Keratinocyte (primary cell): ENCODE measurements around the gene NLRP8. TPM values are rescaled to one million over a fixed set of nuclear protein-coding genes. Genes with fewer than 3 reads are reported as not detected.
"Not testable (repeated sequence)": the region's sequence is repeated elsewhere in the genome, so short reads cannot be mapped to it uniquely, and the experiment has no call there.

Experiments used
- DNase-seq: peaks from one replicate; pipeline ENCODE4 v3.0.0-alpha.2; 2011; ENCODE audit warnings: low read depth, missing footprints, low spot score
- FAIRE-seq: peaks from 2 replicates; lab custom pipeline; 2011; peaks lifted over from hg19 to GRCh38; lab: Jason Lieb, UNC
- H2AFZ ChIP-seq: 2 replicates; pipeline ENCODE4 v1.6.0; 2012; ENCODE audit warnings: low read length, control low read depth, inconsistent platforms; ENCODE audit not compliant: control insufficient read depth
- H3K27ac ChIP-seq: 2 replicates; pipeline ENCODE4 v1.5.1; 2011; ENCODE audit warnings: low read length; ENCODE audit not compliant: control insufficient read depth, insufficient read depth
- H3K27me3 ChIP-seq: 3 replicates; pipeline ENCODE4 v1.6.0; 2011; ENCODE audit warnings: low read length; ENCODE audit not compliant: control insufficient read depth, insufficient read depth; ENCODE audit errors: extremely low read depth
- H3K36me3 ChIP-seq, 2 experiments: 2 replicates in 1 of 2; 3 replicates in 1 of 2; pipeline ENCODE4 v1.5.1; 2011; ENCODE audit warnings: low read length in 2 of 2, mild to moderate bottlenecking in 1 of 2; ENCODE audit not compliant: control insufficient read depth in 2 of 2, insufficient read depth in 2 of 2; ENCODE audit errors: extremely low read depth in 1 of 2
- H3K4me1 ChIP-seq: 3 replicates; pipeline ENCODE4 v1.5.1; 2011; ENCODE audit warnings: low read length; ENCODE audit not compliant: control insufficient read depth, insufficient read depth; ENCODE audit errors: extremely low read depth
- H3K4me2 ChIP-seq: 3 replicates; pipeline ENCODE4 v1.6.0; 2011; ENCODE audit warnings: low read depth, low read length; ENCODE audit not compliant: control insufficient read depth, insufficient read depth; ENCODE audit errors: extremely low read depth
- H3K4me3 ChIP-seq, 3 experiments: fragments of 200-600 bp in 1 of 3; sonication (generic) in 1 of 3; 2 replicates in 2 of 3; 3 replicates in 1 of 3; pipeline ENCODE4 v1.5.1; 2011 to 2016; ENCODE audit warnings: low read length in 3 of 3, mild to moderate bottlenecking in 3 of 3, control low read depth in 2 of 3, inconsistent platforms in 1 of 3, low read depth in 1 of 3, mixed read lengths in 1 of 3, mixed run types in 1 of 3, moderate library complexity in 1 of 3; ENCODE audit not compliant: control insufficient read depth in 2 of 3, insufficient read depth in 2 of 3; ENCODE audit errors: extremely low read depth in 1 of 3
- H3K79me2 ChIP-seq: 2 replicates; pipeline ENCODE4 v1.6.0; 2012; ENCODE audit warnings: low read length; ENCODE audit not compliant: control insufficient read depth, insufficient read depth
- H3K9ac ChIP-seq: 3 replicates; pipeline ENCODE4 v1.6.0; 2011; ENCODE audit warnings: low read length; ENCODE audit not compliant: control insufficient read depth, insufficient read depth; ENCODE audit errors: extremely low read depth
- H3K9me1 ChIP-seq: 3 replicates; pipeline ENCODE4 v1.6.0; 2011; ENCODE audit warnings: low read length; ENCODE audit not compliant: control insufficient read depth, insufficient read depth; ENCODE audit errors: extremely low read depth
- H3K9me3 ChIP-seq: 2 replicates; pipeline ENCODE4 v1.5.1; 2012; ENCODE audit warnings: low read depth, low read length; ENCODE audit not compliant: control insufficient read depth
- H4K20me1 ChIP-seq: 3 replicates; pipeline ENCODE4 v1.6.0; 2011; ENCODE audit warnings: low read length; ENCODE audit not compliant: control insufficient read depth, insufficient read depth; ENCODE audit errors: extremely low read depth
- EZH2 ChIP-seq: IDR thresholded peaks from one replicate; pipeline ENCODE4 v1.6.1; 2012; ENCODE audit warnings: inconsistent platforms, mild to moderate bottlenecking, low read length, moderate library complexity
- dilution Hi-C: fragments of 300-500 bp; cut with MboI; formaldehyde crosslinking; loops from one replicate; pipeline ENCODE4 v1.7.0; 2020; ENCODE audit warnings: low sequenced_read_pairs; ENCODE audit not compliant: extremely low pct_ligation_motif_present
- polyA plus RNA-seq, 5 experiments: library from polyadenylated mRNA; depleted of rRNA in 3 of 5; stranded (reverse) in 3 of 5; stranded (forward) in 1 of 5; unstranded in 1 of 5; fragments of >200 nt; gene quantifications; 1 replicate in 1 of 5; 2 replicates in 3 of 5; 3 replicates in 1 of 5; pipeline versions ENCODE4 v1.2.1 to v1.2.3, GENCODE V29; 2011 to 2012; ENCODE audit warnings: missing spikeins in 2 of 5, low read depth in 1 of 5, low replicate concordance in 1 of 5
- TF ChIP-seq, protein P1 (sequence below), 3 experiments: IDR thresholded peaks in 1 of 3; conservative IDR thresholded peaks in 1 of 3; optimal IDR thresholded peaks in 1 of 3; 2 replicates in 2 of 3; 3 replicates in 1 of 3; pipeline versions ENCODE3 to v1.5.1; 2011; ENCODE audit warnings: low read length in 3 of 3, mild to moderate bottlenecking in 3 of 3, moderate library complexity in 2 of 3, control low read depth in 1 of 3, inconsistent platforms in 1 of 3; ENCODE audit not compliant: insufficient read depth in 2 of 3; ENCODE audit errors: extremely low read depth in 1 of 3

NLRP8 gene
- polyA plus RNA-seq, 1 donor (not counting 4 experiments of a cell fraction or from before 2014, with no cell fraction given) = not detected

DNA sequence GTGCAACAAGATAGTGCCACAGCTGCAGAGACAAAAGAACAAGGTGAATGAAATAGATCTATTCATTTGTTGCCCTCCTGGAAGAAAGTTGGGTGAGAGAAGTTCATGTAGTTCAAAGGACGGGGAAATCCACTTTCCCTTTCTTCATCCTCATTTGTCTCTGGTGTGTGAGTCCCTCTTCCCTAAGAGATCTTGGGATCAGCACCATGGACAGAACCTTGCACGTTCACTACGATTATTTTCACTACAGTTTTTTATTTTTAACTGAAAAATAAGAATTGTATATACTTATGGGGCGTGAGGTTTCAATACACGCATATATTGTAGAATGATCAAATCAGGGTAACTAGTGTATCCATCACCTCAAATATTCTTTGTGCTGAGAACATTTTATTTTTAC, 68.1 kb downstream of the NLRP8 start:
- no peaks in the 10 kb centered on the region for H3K36me3 ChIP-seq
- H4K20me1 ChIP-seq = no peaks in the 10 kb centered on the region
- TF ChIP-seq, protein P1, sequence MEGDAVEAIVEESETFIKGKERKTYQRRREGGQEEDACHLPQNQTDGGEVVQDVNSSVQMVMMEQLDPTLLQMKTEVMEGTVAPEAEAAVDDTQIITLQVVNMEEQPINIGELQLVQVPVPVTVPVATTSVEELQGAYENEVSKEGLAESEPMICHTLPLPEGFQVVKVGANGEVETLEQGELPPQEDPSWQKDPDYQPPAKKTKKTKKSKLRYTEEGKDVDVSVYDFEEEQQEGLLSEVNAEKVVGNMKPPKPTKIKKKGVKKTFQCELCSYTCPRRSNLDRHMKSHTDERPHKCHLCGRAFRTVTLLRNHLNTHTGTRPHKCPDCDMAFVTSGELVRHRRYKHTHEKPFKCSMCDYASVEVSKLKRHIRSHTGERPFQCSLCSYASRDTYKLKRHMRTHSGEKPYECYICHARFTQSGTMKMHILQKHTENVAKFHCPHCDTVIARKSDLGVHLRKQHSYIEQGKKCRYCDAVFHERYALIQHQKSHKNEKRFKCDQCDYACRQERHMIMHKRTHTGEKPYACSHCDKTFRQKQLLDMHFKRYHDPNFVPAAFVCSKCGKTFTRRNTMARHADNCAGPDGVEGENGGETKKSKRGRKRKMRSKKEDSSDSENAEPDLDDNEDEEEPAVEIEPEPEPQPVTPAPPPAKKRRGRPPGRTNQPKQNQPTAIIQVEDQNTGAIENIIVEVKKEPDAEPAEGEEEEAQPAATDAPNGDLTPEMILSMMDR (optimal IDR thresholded peaks at IDR 0.05 in 1 of 3, IDR thresholded peaks at IDR 0.05 in 1 of 3, conservative IDR thresholded peaks at IDR 0.05 in 1 of 3; ENCODE audit: extremely low read depth in 1 of 3, insufficient read depth in 2 of 3, low read length in 3 of 3) = no peak
- no peak for TF ChIP-seq EZH2
- no peak overlapping the region for H2AFZ ChIP-seq
- H3K27ac ChIP-seq = no peak overlapping the region
- H3K4me1 ChIP-seq = no peaks in the 10 kb centered on the region
- H3K9me3 ChIP-seq = no peaks in the 10 kb centered on the region
- H3K79me2 ChIP-seq = no peaks in the 10 kb centered on the region
- no peak overlapping the region for H3K4me3 ChIP-seq
- no peak for DNase-seq
- H3K27me3 ChIP-seq = no peaks in the 10 kb centered on the region
- no peak overlapping the region for H3K9ac ChIP-seq
- FAIRE-seq = no peak
- H3K4me2 ChIP-seq = no peak overlapping the region
- H3K9me1 ChIP-seq = no peaks in the 10 kb centered on the region
- dilution Hi-C loops = no loop called here

DNA sequence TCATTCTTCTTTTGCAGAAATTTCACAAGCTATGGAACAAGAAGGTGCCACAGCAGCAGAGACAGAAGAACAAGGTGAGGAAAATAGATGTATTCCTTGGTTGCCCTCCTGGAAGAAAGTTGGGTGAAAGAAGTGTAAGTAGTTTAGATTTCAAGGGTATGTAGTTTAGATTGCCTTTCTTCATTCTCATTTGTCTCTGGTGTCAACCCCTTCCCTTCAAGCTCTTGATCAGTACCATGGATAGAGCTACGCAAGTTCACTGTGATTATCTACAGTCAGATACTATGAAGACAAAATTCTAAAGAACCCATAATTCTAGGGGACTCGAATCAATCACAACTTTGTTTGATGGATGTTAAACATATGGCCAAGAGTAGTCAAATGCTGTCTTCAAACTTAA, 71.7 kb downstream of the NLRP8 start:
- H3K36me3 ChIP-seq, H3K27me3 ChIP-seq, H2AFZ ChIP-seq, dilution Hi-C loops, H3K4me3 ChIP-seq, FAIRE-seq, H3K4me1 ChIP-seq, H3K9me3 ChIP-seq, DNase-seq, H3K4me2 ChIP-seq, H3K9ac ChIP-seq, H3K27ac ChIP-seq, H3K79me2 ChIP-seq, H3K9me1 ChIP-seq, H4K20me1 ChIP-seq: not testable (repeated sequence)

DNA sequence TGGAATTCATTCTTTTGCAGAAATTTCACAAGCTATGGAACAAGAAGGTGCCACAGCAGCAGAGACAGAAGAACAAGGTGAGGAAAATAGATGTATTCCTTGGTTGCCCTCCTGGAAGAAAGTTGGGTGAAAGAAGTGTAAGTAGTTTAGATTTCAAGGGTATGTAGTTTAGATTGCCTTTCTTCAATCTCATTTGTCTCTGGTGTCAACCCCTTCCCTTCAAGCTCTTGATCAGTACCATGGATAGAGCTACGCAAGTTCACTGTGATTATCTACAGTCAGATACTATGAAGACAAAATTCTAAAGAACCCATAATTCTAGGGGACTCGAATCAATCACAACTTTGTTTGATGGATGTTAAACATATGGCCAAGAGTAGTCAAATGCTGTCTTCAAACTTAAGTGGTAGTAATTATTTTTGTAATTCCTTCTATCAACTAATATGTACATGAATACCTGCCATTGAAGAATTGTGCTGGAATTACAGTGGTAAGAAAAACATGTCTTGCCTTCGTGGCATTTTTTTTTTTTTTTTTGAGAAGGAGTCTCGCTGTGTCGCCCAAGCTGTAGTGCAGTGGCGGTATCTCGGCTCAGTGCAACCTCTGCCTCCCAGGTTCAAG, 72.8 kb downstream of the NLRP8 start:
- H3K4me2 ChIP-seq, FAIRE-seq, DNase-seq, H3K4me1 ChIP-seq, H3K9ac ChIP-seq, H4K20me1 ChIP-seq, H3K9me3 ChIP-seq, H3K27ac ChIP-seq, H3K4me3 ChIP-seq, H3K27me3 ChIP-seq, H3K36me3 ChIP-seq, H3K79me2 ChIP-seq, dilution Hi-C loops, H3K9me1 ChIP-seq, H2AFZ ChIP-seq: not testable (repeated sequence)
